Glutamatergic neuron (in vitro differentiated cells): Measurements from ENCODE around the gene CPE. TPM values are rescaled to one million over a fixed set of nuclear protein-coding genes. Genes with fewer than 3 reads are reported as not detected.

Source experiments
- DNase-seq: peaks from one replicate; pipeline ENCODE4 v3.0.0; 2022
- H3K27ac Mint-ChIP-seq: one replicate; pipeline ENCODE4 v1.8.0; 2020; ENCODE audit warnings: mild to moderate bottlenecking, mixed read lengths, inconsistent platforms; ENCODE audit not compliant: unreplicated experiment
- H3K27me3 Mint-ChIP-seq: one replicate; pipeline ENCODE4 v1.8.0; 2020; ENCODE audit warnings: mild to moderate bottlenecking, moderate library complexity, mixed read lengths, inconsistent platforms; ENCODE audit not compliant: unreplicated experiment
- H3K36me3 Mint-ChIP-seq: one replicate; pipeline ENCODE4 v1.8.0; 2020; ENCODE audit warnings: mild to moderate bottlenecking, mixed read lengths, inconsistent platforms; ENCODE audit not compliant: unreplicated experiment
- H3K4me1 Mint-ChIP-seq: one replicate; pipeline ENCODE4 v1.8.0; 2020; ENCODE audit warnings: mild to moderate bottlenecking, low read depth, mixed read lengths, inconsistent platforms; ENCODE audit not compliant: unreplicated experiment
- H3K4me3 Mint-ChIP-seq: one replicate; pipeline ENCODE4 v1.8.0; 2020; ENCODE audit warnings: mild to moderate bottlenecking, mixed read lengths, inconsistent platforms; ENCODE audit not compliant: unreplicated experiment
- H3K9me3 Mint-ChIP-seq: one replicate; pipeline ENCODE4 v1.8.0; 2020; ENCODE audit warnings: mild to moderate bottlenecking, moderate library complexity, mixed read lengths, inconsistent platforms; ENCODE audit not compliant: unreplicated experiment
- CTCF ChIP-seq: fragments of 200-600 bp; sonication (generic); IDR thresholded peaks from one replicate; pipeline ENCODE4 v1.5.0; 2021; ENCODE audit not compliant: partially characterized antibody, unreplicated experiment
- total RNA-seq: library from RNA; stranded (reverse); fragmentation: NEBNext Ultra II Directional; extraction: Animal tissue kit (Norgen Biotek cat#: 25700); gene quantifications from one replicate; pipeline ENCODE4 v1.2.1, GENCODE V29; 2021; ENCODE audit not compliant: unreplicated experiment

The CPE gene
- total RNA-seq, 1 donor from 2014 or later, result 253 TPM

GRCh38 chr4:165439344-165439743, 60.5 kb downstream of the CPE start:
- TF ChIP-seq CTCF, result no peak
- no peaks in the 10 kb centered on the region for H3K9me3 Mint-ChIP-seq
- peak overlapping the region; percentile 11 for H3K27ac Mint-ChIP-seq
- H3K27me3 Mint-ChIP-seq, result no peaks in the 10 kb centered on the region
- no peak for DNase-seq
- H3K4me3 Mint-ChIP-seq, result no peak overlapping the region
- peaks cover 14% of the 10 kb centered on the region for H3K4me1 Mint-ChIP-seq
- H3K36me3 Mint-ChIP-seq, result no peaks in the 10 kb centered on the region

GRCh38 chr4:165439981-165440380, 61.2 kb downstream of the CPE start:
- TF ChIP-seq CTCF, result no peak
- Mint-ChIP-seq H3K27ac (peak overlapping the region; percentile 39), H3K4me1 (peaks cover 11% of the 10 kb centered on the region), H3K27me3 (no peaks in the 10 kb centered on the region), H3K9me3 (no peaks in the 10 kb centered on the region), H3K36me3 (no peaks in the 10 kb centered on the region), H3K4me3 (no peak overlapping the region)
- DNase-seq, result no peak

DNA sequence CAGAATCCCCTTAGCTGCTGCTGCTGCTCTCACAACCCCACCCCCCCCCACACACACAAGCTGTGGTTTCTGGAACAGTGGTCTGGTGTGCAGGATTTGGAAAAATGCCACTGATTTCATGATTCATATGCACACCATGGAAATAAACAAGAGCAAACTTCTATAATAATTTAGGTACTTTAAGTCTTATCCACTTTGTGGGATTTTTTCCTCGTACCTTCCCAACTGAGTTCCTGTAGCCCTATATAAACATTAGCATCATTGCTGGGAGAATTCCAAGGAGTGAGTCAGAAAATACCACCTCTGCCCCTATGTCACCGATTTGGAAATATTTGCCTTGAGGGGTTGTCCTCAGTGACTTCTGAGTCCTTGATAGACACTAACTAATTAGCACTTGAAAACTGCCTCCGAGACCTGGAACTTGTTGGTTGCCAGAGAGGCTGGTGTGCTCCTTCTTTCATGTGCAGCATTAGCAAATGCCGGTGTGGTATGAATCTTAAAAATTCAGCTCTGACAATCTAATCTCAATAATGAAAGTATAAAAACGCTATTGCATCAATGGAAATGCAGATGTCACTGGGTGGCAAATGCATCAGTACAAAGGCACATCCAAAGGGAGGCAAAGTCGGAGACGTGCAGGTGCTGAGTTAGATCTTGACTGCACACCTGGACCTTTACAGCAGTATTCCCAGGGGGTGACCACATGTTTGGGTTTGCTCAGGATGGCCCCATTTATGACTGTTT, 61.8 kb downstream of the CPE start:
- Mint-ChIP-seq H3K27me3 (no peaks in the 10 kb centered on the region), H3K4me3 (no peak overlapping the region), H3K4me1 (peaks cover 11% of the 10 kb centered on the region), H3K9me3 (no peaks in the 10 kb centered on the region), H3K36me3 (no peaks in the 10 kb centered on the region), H3K27ac (no peak overlapping the region)
- no peak for TF ChIP-seq CTCF
- no peak for DNase-seq

GRCh38 chr4:165443276-165443675, 64.5 kb downstream of the CPE start:
- Mint-ChIP-seq H3K27ac (no peak overlapping the region), H3K4me1 (peaks cover 7% of the 10 kb centered on the region), H3K4me3 (no peak overlapping the region), H3K36me3 (no peaks in the 10 kb centered on the region), H3K27me3 (no peaks in the 10 kb centered on the region), H3K9me3 (no peaks in the 10 kb centered on the region)
- no peak for DNase-seq
- TF ChIP-seq CTCF, result no peak

DNA sequence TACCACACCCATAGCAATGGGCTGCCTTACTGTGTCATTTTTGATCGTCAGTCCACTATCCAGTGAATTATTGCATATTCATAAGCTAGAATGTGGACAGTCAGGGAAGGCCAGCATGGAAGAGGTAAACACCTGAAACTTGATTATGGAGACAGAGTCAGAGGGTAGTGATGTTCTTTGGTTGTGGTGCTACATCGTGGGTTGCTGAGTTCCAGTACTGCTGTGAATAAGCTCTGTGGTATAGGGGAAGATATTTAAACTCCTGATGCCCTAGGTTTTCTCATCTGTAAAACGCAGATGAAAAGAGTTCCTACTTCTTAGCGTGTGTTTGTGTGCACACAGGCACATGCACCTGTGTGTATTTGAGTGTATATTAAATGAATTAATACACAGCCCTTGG, 69.9 kb downstream of the CPE start:
- H3K9me3 Mint-ChIP-seq, result peaks cover 1% of the 10 kb centered on the region
- no peak for DNase-seq
- H3K36me3 Mint-ChIP-seq, result peaks cover 3% of the 10 kb centered on the region
- TF ChIP-seq CTCF, result no peak
- no peak overlapping the region for H3K4me3 Mint-ChIP-seq
- H3K27me3 Mint-ChIP-seq, result no peaks in the 10 kb centered on the region
- H3K4me1 Mint-ChIP-seq, result peaks cover 15% of the 10 kb centered on the region
- no peak overlapping the region for H3K27ac Mint-ChIP-seq
